Endothelial cell (in vitro differentiated cells): ENCODE results near the gene PRELID1. TPM values are rescaled to one million over a fixed set of nuclear protein-coding genes. Genes with fewer than 3 reads are reported as not detected.

Source experiments
- DNase-seq: peaks from one replicate; pipeline ENCODE4 v3.0.0; 2021; ENCODE audit warnings: low spot score
- H3K27ac Mint-ChIP-seq: one replicate; pipeline ENCODE4 v1.8.0; 2021; ENCODE audit warnings: mixed read lengths, inconsistent platforms; ENCODE audit not compliant: unreplicated experiment
- H3K27me3 Mint-ChIP-seq: one replicate; pipeline ENCODE4 v1.8.0; 2021; ENCODE audit warnings: mild to moderate bottlenecking, moderate library complexity, mixed read lengths, inconsistent platforms; ENCODE audit not compliant: unreplicated experiment
- H3K36me3 Mint-ChIP-seq: one replicate; pipeline ENCODE4 v1.8.0; 2021; ENCODE audit warnings: mild to moderate bottlenecking, low read depth, mixed read lengths, inconsistent platforms; ENCODE audit not compliant: unreplicated experiment
- H3K4me1 Mint-ChIP-seq: one replicate; pipeline ENCODE4 v1.8.0; 2021; ENCODE audit warnings: mild to moderate bottlenecking, mixed read lengths, inconsistent platforms; ENCODE audit not compliant: unreplicated experiment
- H3K4me3 Mint-ChIP-seq: one replicate; pipeline ENCODE4 v1.8.0; 2021; ENCODE audit warnings: mild to moderate bottlenecking, mixed read lengths, inconsistent platforms; ENCODE audit not compliant: unreplicated experiment
- H3K9me3 Mint-ChIP-seq: one replicate; pipeline ENCODE4 v1.8.0; 2021; ENCODE audit warnings: mixed read lengths, inconsistent platforms; ENCODE audit not compliant: unreplicated experiment
- total RNA-seq: library from RNA; stranded (reverse); fragmentation: NEBNext Ultra II Directional; extraction: Animal tissue kit (Norgen Biotek cat#: 25700); gene quantifications from one replicate; pipeline ENCODE4 v1.2.1, GENCODE V29; 2021; ENCODE audit not compliant: unreplicated experiment
- TF ChIP-seq, protein P1 (sequence below): fragments of 200-600 bp; sonication (generic); IDR thresholded peaks from one replicate; pipeline ENCODE4 v1.5.0; 2021; ENCODE audit warnings: antibody characterized with exemption; ENCODE audit not compliant: unreplicated experiment

Gene PRELID1
- total RNA-seq, 1 donor from 2014 or later, result 198 TPM

DNA sequence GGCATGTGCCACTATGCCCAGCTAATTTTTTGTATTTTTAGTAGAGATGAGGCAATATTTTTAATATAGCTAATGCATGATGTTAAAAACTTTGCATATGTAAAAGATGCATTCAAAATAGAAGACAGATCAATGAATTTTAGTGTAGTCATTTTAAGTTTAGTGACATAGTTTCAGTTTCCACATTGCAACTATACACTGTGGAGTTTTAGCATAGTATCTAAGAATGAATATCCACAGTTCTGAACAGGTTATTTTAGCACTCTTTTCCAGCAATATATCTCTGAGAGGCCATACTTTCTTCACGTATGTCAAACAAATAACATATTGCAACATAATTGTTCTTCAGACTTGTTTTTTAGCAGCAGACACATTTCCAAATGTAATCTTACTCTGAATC, 39.4 kb upstream of the PRELID1 start:
- DNase-seq, result no peak
- TF ChIP-seq, protein P1, sequence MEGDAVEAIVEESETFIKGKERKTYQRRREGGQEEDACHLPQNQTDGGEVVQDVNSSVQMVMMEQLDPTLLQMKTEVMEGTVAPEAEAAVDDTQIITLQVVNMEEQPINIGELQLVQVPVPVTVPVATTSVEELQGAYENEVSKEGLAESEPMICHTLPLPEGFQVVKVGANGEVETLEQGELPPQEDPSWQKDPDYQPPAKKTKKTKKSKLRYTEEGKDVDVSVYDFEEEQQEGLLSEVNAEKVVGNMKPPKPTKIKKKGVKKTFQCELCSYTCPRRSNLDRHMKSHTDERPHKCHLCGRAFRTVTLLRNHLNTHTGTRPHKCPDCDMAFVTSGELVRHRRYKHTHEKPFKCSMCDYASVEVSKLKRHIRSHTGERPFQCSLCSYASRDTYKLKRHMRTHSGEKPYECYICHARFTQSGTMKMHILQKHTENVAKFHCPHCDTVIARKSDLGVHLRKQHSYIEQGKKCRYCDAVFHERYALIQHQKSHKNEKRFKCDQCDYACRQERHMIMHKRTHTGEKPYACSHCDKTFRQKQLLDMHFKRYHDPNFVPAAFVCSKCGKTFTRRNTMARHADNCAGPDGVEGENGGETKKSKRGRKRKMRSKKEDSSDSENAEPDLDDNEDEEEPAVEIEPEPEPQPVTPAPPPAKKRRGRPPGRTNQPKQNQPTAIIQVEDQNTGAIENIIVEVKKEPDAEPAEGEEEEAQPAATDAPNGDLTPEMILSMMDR, result no peak
- H3K36me3 Mint-ChIP-seq, result peaks cover 39% of the 10 kb centered on the region
- no peaks in the 10 kb centered on the region for H3K9me3 Mint-ChIP-seq
- H3K27ac Mint-ChIP-seq, result no peak overlapping the region
- no peaks in the 10 kb centered on the region for H3K4me1 Mint-ChIP-seq
- no peak overlapping the region for H3K4me3 Mint-ChIP-seq
- H3K27me3 Mint-ChIP-seq, result no peaks in the 10 kb centered on the region

DNA sequence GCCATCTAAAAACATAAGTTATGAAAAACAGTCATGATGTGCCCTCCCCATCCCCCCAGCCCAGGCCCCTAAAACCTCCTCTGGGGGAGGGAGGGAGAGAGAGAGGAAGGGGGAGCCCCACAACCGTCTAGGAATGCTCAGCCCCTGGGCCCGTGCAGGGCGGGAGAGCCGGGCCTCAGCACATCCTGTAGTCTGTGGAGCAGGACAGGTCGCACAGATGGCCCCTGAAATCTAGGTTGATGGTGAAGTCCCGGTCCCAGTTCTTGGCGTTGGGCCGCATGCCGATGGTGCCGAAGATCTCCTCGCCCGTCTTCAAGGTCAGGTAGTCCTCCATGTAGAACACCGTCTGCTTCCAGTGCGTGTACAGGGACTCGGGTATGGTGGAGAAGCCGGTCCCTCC, 38.2 kb upstream of the PRELID1 start:
- no peak overlapping the region for H3K4me3 Mint-ChIP-seq
- H3K9me3 Mint-ChIP-seq, result no peaks in the 10 kb centered on the region
- TF ChIP-seq, protein P1, result no peak
- DNase-seq, result no peak
- H3K4me1 Mint-ChIP-seq, result no peaks in the 10 kb centered on the region
- peaks cover 41% of the 10 kb centered on the region for H3K36me3 Mint-ChIP-seq
- H3K27ac Mint-ChIP-seq, result no peak overlapping the region
- no peaks in the 10 kb centered on the region for H3K27me3 Mint-ChIP-seq

DNA sequence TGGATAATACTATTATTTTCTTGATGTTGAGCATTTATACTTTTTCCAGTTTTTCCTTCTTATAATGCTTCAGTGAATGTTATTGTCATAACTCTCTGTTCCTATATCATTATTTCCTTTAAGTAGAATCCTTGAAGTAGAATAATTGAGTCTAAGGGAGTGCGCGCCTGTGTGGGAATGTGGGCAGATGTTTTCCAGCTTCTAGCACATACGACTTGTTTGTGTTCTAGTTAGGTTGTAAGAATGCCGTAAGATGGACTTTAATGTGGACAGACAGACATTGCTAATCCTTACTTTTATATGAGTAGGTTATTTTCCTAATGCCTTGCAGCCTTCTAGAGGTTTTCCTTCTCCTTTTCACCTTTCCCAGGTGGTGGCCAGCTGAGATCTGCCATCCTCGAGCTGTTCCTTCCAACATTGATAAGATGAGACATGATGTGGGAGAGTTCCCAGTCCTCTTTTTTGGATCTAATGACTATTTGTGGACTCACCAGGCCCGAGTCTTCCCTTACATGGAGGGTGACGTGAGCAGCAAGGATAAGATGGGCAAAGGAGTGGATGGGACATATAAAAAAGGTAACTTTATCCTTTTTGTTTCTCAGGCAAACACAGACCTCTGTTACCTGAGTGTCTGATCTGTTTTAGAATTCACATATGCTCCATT, 34.2 kb upstream of the PRELID1 start:
- Mint-ChIP-seq H3K4me1 (no peaks in the 10 kb centered on the region), H3K9me3 (no peaks in the 10 kb centered on the region), H3K27ac (peak overlapping the region; percentile 34), H3K4me3 (no peak overlapping the region), H3K36me3 (peaks cover 41% of the 10 kb centered on the region), H3K27me3 (peaks cover 5% of the 10 kb centered on the region)
- DNase-seq, result no peak
- TF ChIP-seq, protein P1, result no peak

DNA sequence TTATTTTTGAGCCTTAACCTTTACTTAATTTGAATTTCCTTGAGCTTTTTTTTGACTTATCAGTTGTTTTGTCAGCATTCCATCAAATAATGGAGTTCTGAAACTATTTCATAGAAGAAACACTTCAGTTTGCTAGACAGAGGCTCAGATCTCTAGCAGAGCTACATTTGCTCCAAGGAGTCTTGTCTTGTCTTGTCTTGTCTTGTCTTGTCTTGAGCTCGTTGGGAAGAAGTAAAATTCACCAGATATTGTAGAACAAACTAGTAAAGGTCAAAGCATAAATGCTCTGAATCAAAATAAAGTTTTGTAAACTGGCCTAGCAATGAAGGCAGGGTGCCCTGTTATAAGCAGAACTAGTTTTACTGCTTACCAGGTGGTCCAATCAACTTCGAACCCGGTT, 33.6 kb upstream of the PRELID1 start:
- Mint-ChIP-seq H3K36me3 (peaks cover 43% of the 10 kb centered on the region), H3K4me1 (no peaks in the 10 kb centered on the region), H3K27ac (no peak overlapping the region), H3K9me3 (no peaks in the 10 kb centered on the region), H3K4me3 (no peak overlapping the region), H3K27me3 (peaks cover 5% of the 10 kb centered on the region)
- no peak for DNase-seq
- TF ChIP-seq, protein P1, result no peak

DNA sequence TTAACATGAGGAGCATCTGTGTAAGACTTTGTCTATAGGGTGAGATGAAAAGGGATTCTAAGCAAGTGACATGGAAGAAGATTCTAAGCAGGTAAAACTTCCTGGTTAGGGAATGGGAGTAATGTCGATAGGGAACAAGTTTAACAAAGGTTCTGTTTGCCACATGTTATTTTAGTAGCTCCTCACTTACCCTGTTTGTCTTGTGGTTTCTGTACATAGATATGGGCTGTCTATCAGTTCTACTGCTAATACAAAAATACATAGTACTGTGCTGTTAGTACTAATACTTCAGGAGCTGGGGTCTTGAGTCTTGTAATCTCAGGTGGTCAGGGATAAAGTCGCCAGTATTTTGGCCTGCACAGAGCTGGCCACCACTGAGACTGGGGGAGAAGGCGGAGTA, 32.9 kb upstream of the PRELID1 start:
- H3K36me3 Mint-ChIP-seq, result peaks cover 43% of the 10 kb centered on the region
- peaks cover 6% of the 10 kb centered on the region for H3K27me3 Mint-ChIP-seq

More for the DNA sequence above, 32.9 kb upstream of the PRELID1 start:
- H3K4me1 Mint-ChIP-seq, result no peaks in the 10 kb centered on the region
- H3K27ac Mint-ChIP-seq, result no peak overlapping the region
- DNase-seq, result no peak
- no peaks in the 10 kb centered on the region for H3K9me3 Mint-ChIP-seq
- no peak overlapping the region for H3K4me3 Mint-ChIP-seq
- TF ChIP-seq, protein P1, result no peak
